GM23338 (cell line): Measurements from ENCODE around the gene DIO1. TPM values are rescaled to one million over a fixed set of nuclear protein-coding genes. Genes with fewer than 3 reads are reported as not detected.

ENCODE experiments used
- ATAC-seq: fragments of 200-7000 bp; cut with Tn5 transposase; 3 replicates; pipeline ENCODE4 v1.9.1; 2020
- DNase-seq: peaks from one replicate; pipeline ENCODE4 v3.0.0-alpha.2; 2015; ENCODE audit warnings: low spot score
- H2AFZ ChIP-seq: fragments of 200-600 bp; sonication (generic); 2 replicates; pipeline ENCODE4 v1.8.0; 2016; ENCODE audit warnings: antibody characterized with exemption, mild to moderate bottlenecking, moderate library complexity
- H3F3A ChIP-seq: fragments of 200-600 bp; sonication (generic); replicated peaks from 2 replicates; pipeline ENCODE4 v1.8.0; 2017; ENCODE audit warnings: antibody characterized with exemption, mixed run types, low read depth
- H3K27ac ChIP-seq: fragments of 200-600 bp; sonication (generic); 2 replicates; pipeline ENCODE4 v1.6.1; 2016; ENCODE audit warnings: low read depth
- H3K27me3 ChIP-seq: fragments of 200-600 bp; sonication (generic); 2 replicates; pipeline ENCODE4 v1.8.0; 2016; ENCODE audit warnings: mild to moderate bottlenecking, mixed run types, moderate library complexity; ENCODE audit not compliant: insufficient read depth
- H3K36me3 ChIP-seq: fragments of 200-600 bp; sonication (generic); 2 replicates; pipeline ENCODE4 v1.8.0; 2016; ENCODE audit warnings: mild to moderate bottlenecking; ENCODE audit not compliant: insufficient read depth
- H3K4me1 ChIP-seq: fragments of 200-600 bp; sonication (generic); 2 replicates; pipeline ENCODE4 v1.8.0; 2016; ENCODE audit warnings: mild to moderate bottlenecking, moderate library complexity; ENCODE audit not compliant: insufficient read depth
- H3K4me2 ChIP-seq: fragments of 200-600 bp; sonication (generic); 2 replicates; pipeline ENCODE4 v1.7.1; 2017; ENCODE audit warnings: mixed run types
- H3K4me3 ChIP-seq: fragments of 200-600 bp; sonication (generic); 2 replicates; pipeline ENCODE4 v1.6.1; 2016; ENCODE audit warnings: mixed run types
- H3K79me2 ChIP-seq: fragments of 200-600 bp; sonication (generic); replicated peaks from 2 replicates; pipeline ENCODE4 v1.8.0; 2017; ENCODE audit warnings: mild to moderate bottlenecking; ENCODE audit not compliant: insufficient read depth
- H3K9me2 ChIP-seq: fragments of 200-600 bp; sonication (generic); 2 replicates; pipeline ENCODE4 v1.8.0; 2017; ENCODE audit not compliant: insufficient read depth
- H4K20me1 ChIP-seq: fragments of 200-600 bp; sonication (generic); replicated peaks from 2 replicates; pipeline ENCODE4 v1.8.0; 2017; ENCODE audit warnings: mild to moderate bottlenecking; ENCODE audit not compliant: insufficient read depth
- H3K27ac Mint-ChIP-seq: 2 replicates; pipeline ENCODE4 v1.8.0; 2020; ENCODE audit warnings: inconsistent platforms, mild to moderate bottlenecking, moderate library complexity, mixed read lengths
- H3K27me3 Mint-ChIP-seq: 3 replicates; pipeline ENCODE4 v1.8.0; 2022; ENCODE audit warnings: low read depth, mild to moderate bottlenecking, moderate library complexity, mixed read lengths, inconsistent platforms; ENCODE audit not compliant: insufficient read depth, poor library complexity
- H3K36me3 Mint-ChIP-seq: 3 replicates; pipeline ENCODE4 v1.8.0; 2021; ENCODE audit warnings: low read depth, mild to moderate bottlenecking, inconsistent platforms, moderate library complexity, mixed read lengths
- H3K4me1 Mint-ChIP-seq: 3 replicates; pipeline ENCODE4 v1.8.0; 2020; ENCODE audit warnings: mild to moderate bottlenecking, inconsistent platforms, mixed read lengths
- H3K4me3 Mint-ChIP-seq: 3 replicates; pipeline ENCODE4 v1.8.0; 2021; ENCODE audit warnings: moderate library complexity, mild to moderate bottlenecking, inconsistent platforms, mixed read lengths
- H3K9me3 Mint-ChIP-seq: 3 replicates; pipeline ENCODE4 v1.8.0; 2020; ENCODE audit warnings: moderate library complexity, mild to moderate bottlenecking, inconsistent platforms, mixed read lengths
- CREB1 ChIP-seq: fragments of 250-450 bp; sonication (Bioruptor Pico); IDR thresholded peaks from 2 replicates; pipeline ENCODE4 v1.5.0; 2020; ENCODE audit warnings: low read depth, mild to moderate bottlenecking, moderate library complexity
- EZH2 ChIP-seq: fragments of 200-600 bp; sonication (generic); IDR thresholded peaks from one replicate; pipeline ENCODE4 v1.8.0; 2017; ENCODE audit warnings: antibody characterized with exemption, mild to moderate bottlenecking, low read depth; ENCODE audit not compliant: unreplicated experiment
- EZH2phosphoT487 ChIP-seq: fragments of 200-600 bp; sonication (generic); IDR thresholded peaks from one replicate; pipeline ENCODE4 v1.8.1; 2018; ENCODE audit warnings: antibody characterized with exemption; ENCODE audit not compliant: unreplicated experiment
- JUNB ChIP-seq: IDR thresholded peaks from one replicate; pipeline ENCODE4 v1.6.1; 2016; ENCODE audit warnings: antibody characterized with exemption; ENCODE audit not compliant: unreplicated experiment
- NANOG ChIP-seq: IDR thresholded peaks from 2 replicates; pipeline ENCODE4 v1.6.1; 2016; ENCODE audit warnings: antibody characterized with exemption, borderline replicate concordance
- POLR2AphosphoS5 ChIP-seq: IDR thresholded peaks from 2 replicates; pipeline ENCODE4 v1.6.1; 2016; ENCODE audit warnings: antibody characterized with exemption, low read depth
- STAT1 ChIP-seq: IDR thresholded peaks from one replicate; pipeline ENCODE4 v1.6.1; 2016; ENCODE audit warnings: antibody characterized with exemption; ENCODE audit not compliant: unreplicated experiment
- ZNF114 ChIP-seq: fragments of 250-450 bp; sonication (Bioruptor Pico); IDR thresholded peaks from 2 replicates; pipeline ENCODE4 v1.5.0; 2020; ENCODE audit warnings: mild to moderate bottlenecking, moderate library complexity
- polyA plus RNA-seq: library from polyadenylated mRNA; unstranded; fragments of >200 nt; fragmentation: Nextera tagmentation; extraction: Ambion mirVana; gene quantifications from 2 replicates; pipeline ENCODE4 v1.2.1, GENCODE V29; 2016
- total RNA-seq: library from RNA; depleted of rRNA; stranded (reverse); fragments of >200 nt; shearing (Covaris generic); gene quantifications from 2 replicates; pipeline ENCODE4 v1.2.3, GENCODE V29; 2014
- TF ChIP-seq, protein P1 (sequence below), 2 experiments: fragments of 200-600 bp in 1 of 2; sonication (generic) in 1 of 2; conservative IDR thresholded peaks; 2 replicates each; pipeline versions ENCODE4 v1.5.1 to v1.6.1; 2016 to 2017; ENCODE audit warnings: antibody characterized with exemption in 2 of 2, low read depth in 2 of 2, mild to moderate bottlenecking in 2 of 2, moderate library complexity in 1 of 2
- TF ChIP-seq, protein P2 (sequence below): IDR thresholded peaks from 2 replicates; pipeline ENCODE4 v1.6.1; 2016; ENCODE audit warnings: antibody characterized with exemption

Gene DIO1
- total and polyA plus RNA-seq, 2 experiments from 2014 or later = 0.27 TPM; not detected in 1

DNA sequence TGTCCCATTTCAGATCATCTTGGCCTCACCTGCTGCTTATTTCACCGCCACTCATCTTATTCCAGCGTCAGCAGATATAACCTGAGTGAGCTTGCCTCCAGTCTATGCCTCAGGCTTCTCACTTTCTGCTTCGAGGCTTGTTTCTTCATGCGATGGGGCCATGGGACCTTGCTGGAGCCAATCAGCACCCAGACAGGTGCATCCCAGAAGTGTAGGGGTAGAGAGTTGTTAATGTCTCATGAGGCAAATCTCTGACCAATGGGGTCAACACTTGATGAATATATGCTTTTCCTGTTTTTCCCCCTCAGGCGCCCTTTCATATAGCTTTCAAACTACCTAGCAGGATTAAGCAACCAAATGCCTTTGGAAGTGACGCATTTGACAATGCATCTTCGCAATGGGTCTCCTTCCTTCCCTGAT is 3.5 kb upstream of the DIO1 start:
- H3K4me3 Mint-ChIP-seq = peak overlapping the region; percentile 98
- no peaks in the 10 kb centered on the region for H4K20me1 ChIP-seq
- TF ChIP-seq EZH2 (no peak), ZNF114 (CRISPR knock-in tag) (no peak), STAT1 (no peak), NANOG (no peak), JUNB (no peak)
- TF ChIP-seq, protein P1, sequence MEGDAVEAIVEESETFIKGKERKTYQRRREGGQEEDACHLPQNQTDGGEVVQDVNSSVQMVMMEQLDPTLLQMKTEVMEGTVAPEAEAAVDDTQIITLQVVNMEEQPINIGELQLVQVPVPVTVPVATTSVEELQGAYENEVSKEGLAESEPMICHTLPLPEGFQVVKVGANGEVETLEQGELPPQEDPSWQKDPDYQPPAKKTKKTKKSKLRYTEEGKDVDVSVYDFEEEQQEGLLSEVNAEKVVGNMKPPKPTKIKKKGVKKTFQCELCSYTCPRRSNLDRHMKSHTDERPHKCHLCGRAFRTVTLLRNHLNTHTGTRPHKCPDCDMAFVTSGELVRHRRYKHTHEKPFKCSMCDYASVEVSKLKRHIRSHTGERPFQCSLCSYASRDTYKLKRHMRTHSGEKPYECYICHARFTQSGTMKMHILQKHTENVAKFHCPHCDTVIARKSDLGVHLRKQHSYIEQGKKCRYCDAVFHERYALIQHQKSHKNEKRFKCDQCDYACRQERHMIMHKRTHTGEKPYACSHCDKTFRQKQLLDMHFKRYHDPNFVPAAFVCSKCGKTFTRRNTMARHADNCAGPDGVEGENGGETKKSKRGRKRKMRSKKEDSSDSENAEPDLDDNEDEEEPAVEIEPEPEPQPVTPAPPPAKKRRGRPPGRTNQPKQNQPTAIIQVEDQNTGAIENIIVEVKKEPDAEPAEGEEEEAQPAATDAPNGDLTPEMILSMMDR (conservative IDR thresholded peaks at IDR 0.05; ENCODE audit: low read depth in 2 of 2) = no peak
- peaks cover 10% of the 10 kb centered on the region for H3K27me3 Mint-ChIP-seq
- H3K27ac Mint-ChIP-seq = no peak overlapping the region
- ATAC-seq (no peak), DNase-seq (no peak)
- peaks cover 5% of the 10 kb centered on the region; the same call in 1 of the 2 replicates for H3K4me1 ChIP-seq
- H3K36me3 ChIP-seq = no peaks in the 10 kb centered on the region; the same call in 1 of the 2 replicates
- H3K79me2 ChIP-seq = no peaks in the 10 kb centered on the region
- H3K4me1 Mint-ChIP-seq = peaks cover 10% of the 10 kb centered on the region; the same call in 2 of the 3 replicates
- no peak overlapping the region for H3K27ac ChIP-seq
- H3K4me3 ChIP-seq = peak overlapping the region; percentile 80
- no peaks in the 10 kb centered on the region for H3K27me3 ChIP-seq
- peak overlapping the region; percentile 72 for H3K4me2 ChIP-seq
- peaks cover 3% of the 10 kb centered on the region; the same call in 2 of the 3 replicates for H3K36me3 Mint-ChIP-seq
- no peaks in the 10 kb centered on the region for H3K9me2 ChIP-seq
- peak overlapping the region; percentile 88 for H2AFZ ChIP-seq
- H3K9me3 Mint-ChIP-seq = no peaks in the 10 kb centered on the region
- no peaks in the 10 kb centered on the region; the same call in 1 of the 2 replicates for H3F3A ChIP-seq

DNA sequence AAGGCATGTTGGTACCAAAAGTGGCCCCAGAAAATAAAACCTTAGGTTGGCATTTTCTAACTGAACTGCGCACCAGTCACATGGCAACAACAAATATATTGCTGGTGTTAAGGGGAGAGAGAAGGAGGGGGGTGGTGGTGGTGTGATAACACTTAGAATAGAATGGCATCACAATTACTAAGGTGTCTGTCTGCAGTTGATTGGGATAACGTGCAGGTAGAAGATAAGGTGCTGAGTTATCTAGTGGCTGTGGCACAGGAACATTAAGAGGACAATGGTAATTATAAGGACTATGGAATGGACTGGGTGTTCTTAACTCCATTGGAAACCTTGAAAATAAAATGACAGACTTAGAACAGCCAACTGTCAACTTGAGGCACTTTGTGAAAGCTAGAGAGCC is 3.0 kb upstream of the DIO1 start:
- ATAC-seq (no peak), DNase-seq (no peak)
- Mint-ChIP-seq H3K36me3 (peaks cover 3% of the 10 kb centered on the region; the same call in 2 of the 3 replicates), H3K9me3 (no peaks in the 10 kb centered on the region), H3K27me3 (peaks cover 10% of the 10 kb centered on the region), H3K4me1 (peaks cover 10% of the 10 kb centered on the region; the same call in 2 of the 3 replicates), H3K27ac (no peak overlapping the region), H3K4me3 (no peak overlapping the region)
- Histone ChIP-seq H3K4me2 (no peak overlapping the region), H4K20me1 (no peaks in the 10 kb centered on the region), H3K9me2 (no peaks in the 10 kb centered on the region), H3K79me2 (no peaks in the 10 kb centered on the region), H3K4me1 (peaks cover 5% of the 10 kb centered on the region; the same call in 1 of the 2 replicates), H3K27me3 (no peaks in the 10 kb centered on the region), H2AFZ (no peak overlapping the region; the same call in 1 of the 2 replicates), H3K4me3 (no peak overlapping the region), H3K27ac (no peak overlapping the region), H3F3A (no peaks in the 10 kb centered on the region; the same call in 1 of the 2 replicates), H3K36me3 (no peaks in the 10 kb centered on the region; the same call in 1 of the 2 replicates)
- TF ChIP-seq CREB1 (CRISPR knock-in tag) (no peak), ZNF114 (CRISPR knock-in tag) (no peak), POLR2AphosphoS5 (no peak), STAT1 (no peak), EZH2phosphoT487 (no peak)
- TF ChIP-seq, protein P1 (conservative IDR thresholded peaks at IDR 0.05; ENCODE audit: low read depth in 2 of 2) = no peak
- TF ChIP-seq, protein P2, sequence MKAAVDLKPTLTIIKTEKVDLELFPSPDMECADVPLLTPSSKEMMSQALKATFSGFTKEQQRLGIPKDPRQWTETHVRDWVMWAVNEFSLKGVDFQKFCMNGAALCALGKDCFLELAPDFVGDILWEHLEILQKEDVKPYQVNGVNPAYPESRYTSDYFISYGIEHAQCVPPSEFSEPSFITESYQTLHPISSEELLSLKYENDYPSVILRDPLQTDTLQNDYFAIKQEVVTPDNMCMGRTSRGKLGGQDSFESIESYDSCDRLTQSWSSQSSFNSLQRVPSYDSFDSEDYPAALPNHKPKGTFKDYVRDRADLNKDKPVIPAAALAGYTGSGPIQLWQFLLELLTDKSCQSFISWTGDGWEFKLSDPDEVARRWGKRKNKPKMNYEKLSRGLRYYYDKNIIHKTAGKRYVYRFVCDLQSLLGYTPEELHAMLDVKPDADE = no peak
